GM19463 (cell line): ENCODE results near the gene IRF7.
"Not testable (repeated sequence)": the region's sequence is repeated elsewhere in the genome, so short reads cannot be mapped to it uniquely, and the experiment has no call there.

Experiments
- ATAC-seq: cut with Tn5 transposase; IDR thresholded peaks from one replicate; pipeline ENCODE4 v1.9.1; 2021; ENCODE audit warnings: mild to moderate bottlenecking, moderate library complexity; ENCODE audit not compliant: unreplicated experiment

IRF7 gene

GRCh38 chr11:615504-616319 is at the start of gene IRF7:
Gene IRF7, minus strand, starts transcription at chr11:615950. Its CDS starts 586 bp downstream, at chr11:615364.
- ATAC-seq: peak; percentile 84

- ATAC-seq: no peak
Observed at GRCh38 chr11:665062-665703, 49.4 kb upstream of the IRF7 start.

GRCh38 chr11:662689-663274 is 47.0 kb upstream of the IRF7 start:
- ATAC-seq: no peak

GRCh38 chr11:660681-661444 is 45.1 kb upstream of the IRF7 start:
- no peak for ATAC-seq

DNA sequence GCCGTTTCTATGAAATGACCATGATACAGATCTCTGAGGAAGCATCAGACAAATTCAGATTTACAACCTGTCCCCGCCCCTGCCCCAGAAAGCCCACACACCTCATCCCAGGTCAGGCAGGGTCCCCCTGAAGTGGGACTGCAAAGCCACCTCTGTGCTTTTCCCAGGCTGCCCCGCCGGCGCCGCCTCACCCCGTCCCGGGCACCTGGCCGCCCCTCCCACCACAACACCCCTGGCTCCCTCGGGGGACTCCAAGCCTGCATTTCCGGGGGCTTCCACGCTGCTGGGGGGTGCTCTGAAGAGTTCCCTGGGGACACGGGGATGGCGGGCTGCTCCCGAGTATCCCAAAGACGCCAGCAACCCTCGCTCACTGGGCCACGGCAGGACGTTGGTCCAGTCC is 44.5 kb upstream of the IRF7 start:
- no peak for ATAC-seq

GRCh38 chr11:659532-660085 is 43.9 kb upstream of the IRF7 start:
- ATAC-seq: no peak

- no peak for ATAC-seq
Observed at GRCh38 chr11:657691-658126, 42.0 kb upstream of the IRF7 start.

DNA sequence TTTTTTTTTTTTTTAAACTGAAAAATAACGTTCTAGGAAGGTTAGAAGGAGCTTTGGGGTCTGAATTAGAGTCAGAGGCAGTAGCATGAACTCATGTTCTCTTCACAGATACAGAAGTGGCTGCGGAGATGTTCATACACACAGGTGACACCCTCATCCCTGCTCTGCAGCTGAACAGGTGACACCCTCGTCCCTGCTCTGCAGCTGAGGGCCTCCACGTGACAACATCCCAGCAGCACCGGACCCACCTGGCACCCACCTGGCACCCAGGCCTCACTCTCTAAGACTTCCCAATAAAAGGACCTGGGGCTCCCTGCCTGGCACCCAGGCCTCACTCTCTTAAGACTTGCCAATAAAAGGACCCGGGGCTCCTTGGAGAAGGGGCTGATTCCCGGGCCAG is 41.1 kb upstream of the IRF7 start:
- no peak for ATAC-seq

- ATAC-seq: no peak
Observed at GRCh38 chr11:656426-656825, 40.7 kb upstream of the IRF7 start.

- ATAC-seq: no peak
Observed at GRCh38 chr11:655036-655726, 39.4 kb upstream of the IRF7 start.

DNA sequence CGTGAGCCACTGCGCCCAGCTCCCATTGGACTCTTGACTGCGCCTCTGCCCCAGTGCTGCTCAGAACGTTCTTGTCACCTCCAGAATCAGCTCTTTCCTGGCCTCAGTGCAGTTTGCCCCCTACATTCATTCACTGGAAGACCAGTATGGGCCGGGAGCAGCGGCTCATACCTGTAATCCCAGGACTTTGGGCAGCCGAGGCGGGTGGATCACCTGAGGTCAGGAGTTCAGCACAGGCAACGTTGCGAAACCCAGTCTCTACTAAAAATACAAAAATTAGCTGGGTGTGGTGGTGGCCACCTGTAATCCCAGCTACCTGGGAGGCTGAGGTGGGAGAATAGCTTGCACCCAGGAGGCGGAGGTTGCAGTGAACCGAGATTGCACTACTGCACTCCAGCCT is 38.7 kb upstream of the IRF7 start:
- not testable (repeated sequence) for ATAC-seq

GRCh38 chr11:653837-654236 is 38.1 kb upstream of the IRF7 start:
- ATAC-seq: no peak

GRCh38 chr11:653136-653535 is 37.4 kb upstream of the IRF7 start:
- not testable (repeated sequence) for ATAC-seq

GRCh38 chr11:650482-650881 is 34.7 kb upstream of the IRF7 start:
- ATAC-seq: no peak

GRCh38 chr11:647672-648158 is 32.0 kb upstream of the IRF7 start:
- not testable (repeated sequence) for ATAC-seq

DNA sequence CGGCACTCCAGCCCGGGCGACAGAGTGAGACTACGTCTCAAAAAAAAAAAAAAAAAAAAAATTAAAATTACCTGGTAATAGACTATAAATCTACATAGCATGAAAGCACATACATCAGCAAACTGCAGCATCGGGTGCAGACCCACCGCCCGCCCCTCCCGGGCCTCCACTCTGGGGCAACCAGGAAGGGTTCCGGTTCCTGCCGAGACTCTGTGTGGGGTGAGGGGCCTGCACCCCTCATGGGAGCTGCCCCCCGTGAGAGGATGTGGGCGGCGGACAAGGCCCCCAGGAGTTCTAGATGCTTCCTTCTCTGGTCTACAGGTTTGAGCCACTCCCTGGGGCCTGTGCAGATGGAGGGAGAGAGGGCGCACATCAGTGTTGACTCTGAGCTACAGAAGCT is 30.5 kb upstream of the IRF7 start:
- no peak for ATAC-seq

GRCh38 chr11:645536-645935 is 29.8 kb upstream of the IRF7 start:
- no peak for ATAC-seq

DNA sequence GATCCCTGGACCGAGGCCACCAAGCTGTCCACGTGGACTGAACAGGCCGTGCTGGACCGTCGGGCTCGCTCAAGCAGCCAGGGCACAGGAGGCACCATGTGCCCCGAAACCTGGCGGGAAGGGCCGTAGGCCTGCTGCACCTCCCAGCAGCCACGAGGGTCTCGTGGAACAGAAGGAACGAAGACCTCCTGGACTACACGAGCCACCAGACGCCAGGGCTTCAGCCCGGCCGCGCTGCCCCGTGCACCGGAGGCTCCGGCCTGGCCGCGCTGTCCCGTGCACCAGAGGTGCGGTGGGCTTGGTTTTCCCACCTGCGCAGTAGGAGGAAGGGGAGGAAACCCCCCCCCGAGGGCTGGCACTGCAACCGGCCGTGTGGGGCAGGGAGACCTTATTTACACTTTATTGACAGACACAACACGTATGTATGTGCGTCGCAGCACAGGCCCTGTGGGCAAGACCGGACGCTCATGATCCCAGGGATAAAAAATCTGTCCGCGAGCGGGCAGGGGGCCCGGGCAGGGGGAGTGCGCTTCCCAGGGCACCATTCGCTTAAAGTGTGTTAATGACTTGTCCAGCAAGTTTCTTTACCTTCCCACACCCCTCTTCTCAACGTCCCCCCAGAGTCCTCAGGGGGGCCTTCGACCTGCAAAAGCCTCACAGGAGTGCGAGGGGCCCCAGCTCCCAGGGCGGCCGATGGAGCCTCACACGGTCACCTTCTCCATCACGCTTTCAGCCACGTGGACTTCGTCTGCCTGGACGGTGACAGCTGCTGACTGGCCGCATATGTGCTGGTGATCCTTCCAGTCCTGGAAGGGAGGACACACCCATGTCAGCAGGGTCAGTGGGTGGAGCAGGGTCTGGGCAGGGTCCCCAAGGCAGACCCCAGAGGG is 28.3 kb upstream of the IRF7 start:
- no peak for ATAC-seq

DNA sequence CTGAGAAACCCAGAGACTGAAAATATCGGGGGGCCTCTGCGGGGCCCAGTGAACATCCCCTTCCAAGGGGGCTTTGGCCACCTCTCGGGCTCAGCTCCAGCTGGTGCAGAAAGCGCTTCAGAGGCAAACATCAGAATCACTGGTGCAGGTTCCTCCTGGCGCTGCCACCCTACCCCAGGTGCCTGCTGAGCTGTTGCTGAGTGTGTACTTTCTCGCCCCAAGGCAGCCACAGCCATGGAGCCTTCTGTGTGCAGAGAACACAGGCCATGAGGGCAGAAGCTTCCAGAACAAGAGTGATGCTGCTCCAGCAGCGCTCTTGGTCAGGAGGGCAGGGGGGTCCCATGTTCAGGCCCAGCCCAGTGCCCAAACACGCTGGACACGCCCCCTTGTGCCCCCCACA is 27.6 kb upstream of the IRF7 start:
- no peak for ATAC-seq
